ENCODE results near the gene OR5K3. TPM values are rescaled to one million over a fixed set of nuclear protein-coding genes. Genes with fewer than 3 reads are reported as not detected.

Gene OR5K3
- total and polyA plus RNA-seq, 3 donors from 2014 or later = not detected

DNA sequence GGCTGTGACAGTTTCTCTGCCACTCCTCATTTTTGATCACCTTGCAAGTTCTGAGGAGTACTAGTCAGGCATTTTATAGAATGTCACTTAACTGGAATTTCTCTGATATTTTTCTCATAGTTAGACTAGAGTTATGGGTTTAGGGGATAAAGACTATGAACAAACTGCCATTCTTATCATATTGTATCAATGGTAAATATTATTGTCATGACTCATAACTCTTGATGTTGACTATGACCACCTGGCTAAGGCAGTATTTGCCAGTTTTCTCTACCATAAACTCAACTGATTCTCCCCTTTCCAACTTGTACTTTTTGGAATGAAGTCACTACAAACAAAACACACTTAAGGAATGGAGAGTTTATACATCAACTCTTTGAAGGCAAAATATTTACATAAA, 49.8 kb downstream of the OR5K3 start:
- no peak for DNase-seq
- TF ChIP-seq POLR2A (IDR thresholded peaks at IDR 0.05) = no peak
- TF ChIP-seq, protein P1, sequence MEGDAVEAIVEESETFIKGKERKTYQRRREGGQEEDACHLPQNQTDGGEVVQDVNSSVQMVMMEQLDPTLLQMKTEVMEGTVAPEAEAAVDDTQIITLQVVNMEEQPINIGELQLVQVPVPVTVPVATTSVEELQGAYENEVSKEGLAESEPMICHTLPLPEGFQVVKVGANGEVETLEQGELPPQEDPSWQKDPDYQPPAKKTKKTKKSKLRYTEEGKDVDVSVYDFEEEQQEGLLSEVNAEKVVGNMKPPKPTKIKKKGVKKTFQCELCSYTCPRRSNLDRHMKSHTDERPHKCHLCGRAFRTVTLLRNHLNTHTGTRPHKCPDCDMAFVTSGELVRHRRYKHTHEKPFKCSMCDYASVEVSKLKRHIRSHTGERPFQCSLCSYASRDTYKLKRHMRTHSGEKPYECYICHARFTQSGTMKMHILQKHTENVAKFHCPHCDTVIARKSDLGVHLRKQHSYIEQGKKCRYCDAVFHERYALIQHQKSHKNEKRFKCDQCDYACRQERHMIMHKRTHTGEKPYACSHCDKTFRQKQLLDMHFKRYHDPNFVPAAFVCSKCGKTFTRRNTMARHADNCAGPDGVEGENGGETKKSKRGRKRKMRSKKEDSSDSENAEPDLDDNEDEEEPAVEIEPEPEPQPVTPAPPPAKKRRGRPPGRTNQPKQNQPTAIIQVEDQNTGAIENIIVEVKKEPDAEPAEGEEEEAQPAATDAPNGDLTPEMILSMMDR (IDR thresholded peaks at IDR 0.05) = no peak
- Histone ChIP-seq H3K27ac (no peak overlapping the region), H3K4me3 (no peak overlapping the region), H3K27me3 (no peaks in the 10 kb centered on the region), H3K4me1 (no peaks in the 10 kb centered on the region), H3K36me3 (ENCODE audit: low read depth, missing control alignments) (no peaks in the 10 kb centered on the region), H3K9me3 (no peaks in the 10 kb centered on the region)
- intact Hi-C loops (cut with DNase I; ENCODE audit: low total_unique reads) = no loop called here

Other genes starting within 250 kb of the OR5K3 start
- under 1 TPM; 0.06 to 0.16 TPM for gene OR5H14, start 243.2 kb upstream of the OR5K3 start, total RNA-seq
- 0.41 TPM for gene OR5H14, start 243.2 kb upstream of the OR5K3 start, polyA plus RNA-seq (ENCODE audit: insufficient read depth, low read depth, low replicate concordance)
- not detected for gene OR5H15, start 224.0 kb upstream of the OR5K3 start, total RNA-seq
- not detected for gene OR5H15, start 224.0 kb upstream of the OR5K3 start, polyA plus RNA-seq (ENCODE audit: insufficient read depth, low read depth, low replicate concordance)
- gene OR5H6, start 126.4 kb upstream of the OR5K3 start, total RNA-seq = not detected
- gene OR5H6, start 126.4 kb upstream of the OR5K3 start, polyA plus RNA-seq (ENCODE audit: insufficient read depth, low read depth, low replicate concordance) = not detected
- gene OR5H2, start 108.2 kb upstream of the OR5K3 start, total RNA-seq = not detected
- gene OR5H2, start 108.2 kb upstream of the OR5K3 start, polyA plus RNA-seq (ENCODE audit: insufficient read depth, low read depth, low replicate concordance) = not detected
- not detected for gene OR5K4, start 36.8 kb upstream of the OR5K3 start, total RNA-seq
- gene OR5K4, start 36.8 kb upstream of the OR5K3 start, polyA plus RNA-seq (ENCODE audit: insufficient read depth, low read depth, low replicate concordance) = not detected
- not detected for gene OR5K1, start 72.5 kb downstream of the OR5K3 start, total RNA-seq
- not detected for gene OR5K1, start 72.5 kb downstream of the OR5K3 start, polyA plus RNA-seq (ENCODE audit: insufficient read depth, low read depth, low replicate concordance)
- gene OR5K2, start 107.0 kb downstream of the OR5K3 start, total RNA-seq = not detected
- gene OR5K2, start 107.0 kb downstream of the OR5K3 start, polyA plus RNA-seq (ENCODE audit: insufficient read depth, low read depth, low replicate concordance) = not detected
- gene CLDND1, start 132.2 kb downstream of the OR5K3 start, total RNA-seq = 100 to 1,000 TPM; 150 to 162 TPM
- 207 TPM for gene CLDND1, start 132.2 kb downstream of the OR5K3 start, polyA plus RNA-seq (ENCODE audit: insufficient read depth, low read depth, low replicate concordance)
- gene GPR15, start 141.3 kb downstream of the OR5K3 start, total RNA-seq = not detected
- 0.34 TPM for gene GPR15, start 141.3 kb downstream of the OR5K3 start, polyA plus RNA-seq (ENCODE audit: insufficient read depth, low read depth, low replicate concordance)
- gene CPOX, start 202.9 kb downstream of the OR5K3 start, total RNA-seq = 10 to 100 TPM; 21.7 to 25.4 TPM
- 9.3 TPM for gene CPOX, start 202.9 kb downstream of the OR5K3 start, polyA plus RNA-seq (ENCODE audit: insufficient read depth, low read depth, low replicate concordance)

Data from testis (tissue), 3 donors.